Esophagus squamous epithelium (tissue), 5 donors: ENCODE results near the gene NSRP1. TPM values are rescaled to one million over a fixed set of nuclear protein-coding genes. Genes with fewer than 3 reads are reported as not detected.
"Not testable (repeated sequence)": the region's sequence is repeated elsewhere in the genome, so short reads cannot be mapped to it uniquely, and the experiment has no call there.

Source experiments
- DNase-seq: peaks from one replicate; lab custom pipeline; 2025; lab: John Stamatoyannopoulos, UW
- H3K27ac ChIP-seq, 4 donors: fragments of 200-600 bp; sonication (generic); one replicate each; pipeline ENCODE4 v1.5.1; 2016 to 2019; ENCODE audit warnings: mild to moderate bottlenecking in 1 of 4
- H3K27me3 ChIP-seq, 4 donors: fragments of 200-600 bp; sonication (generic); 1 replicate in 3 of 4; 2 replicates in 1 of 4; pipeline versions ENCODE4 v1.5.1 to v1.6.0; 2017 to 2021; ENCODE audit warnings: antibody characterized with exemption in 1 of 4
- H3K36me3 ChIP-seq, 3 donors: fragments of 200-600 bp; sonication (generic); one replicate each; pipeline ENCODE4 v1.5.1; 2016 to 2019
- H3K4me1 ChIP-seq, 3 donors: fragments of 200-600 bp; sonication (generic); one replicate each; pipeline ENCODE4 v1.5.1; 2017 to 2019
- H3K4me3 ChIP-seq, 4 donors: fragments of 200-600 bp; sonication (generic); 1 replicate in 3 of 4; 2 replicates in 1 of 4; pipeline ENCODE4 v1.5.1; 2016 to 2019; ENCODE audit warnings: mild to moderate bottlenecking in 2 of 4, moderate library complexity in 1 of 4
- H3K9me3 ChIP-seq, 3 donors: fragments of 200-600 bp; sonication (generic); one replicate each; pipeline ENCODE4 v1.5.1; 2016 to 2019
- POLR2A ChIP-seq, 4 donors: fragments of 450-650 bp; IDR thresholded peaks; one replicate each; pipeline ENCODE4 v1.6.1; 2017; ENCODE audit warnings: antibody characterized with exemption in 4 of 4, mild to moderate bottlenecking in 4 of 4, moderate library complexity in 3 of 4
- WGBS, 2 donors: methylation state at CpG; one replicate each; pipeline ENCODE4 v1.1.5; 2018; 5-methylcytosine and 5-hydroxymethylcytosine counted together
- intact Hi-C: fragments of 100-400 bp; cut with DNase I; formaldehyde crosslinking; loops from one replicate; pipeline ENCODE4 v1.15.0; 2022
- total RNA-seq, 4 donors: library from RNA; depleted of rRNA; stranded (reverse); fragments of >200 nt; gene quantifications; one replicate each; pipeline ENCODE4 v1.1.0, GENCODE V29; 2016
- TF ChIP-seq, protein P1 (sequence below), 6 experiments: fragments of 450-650 bp in 4 of 6; fragments of 200-600 bp in 2 of 6; sonication (generic) in 2 of 6; IDR thresholded peaks; one replicate each; pipeline ENCODE4 v1.5.1; 2016 to 2019; ENCODE audit warnings: antibody characterized with exemption in 6 of 6, mild to moderate bottlenecking in 4 of 6, moderate library complexity in 4 of 6
- donor health status: DM: yes; HTN: yes; CAD: no.

NSRP1 gene
- total RNA-seq, 4 donors from 2014 or later, result 12.9 to 28.6 (median 21.8) TPM

DNA sequence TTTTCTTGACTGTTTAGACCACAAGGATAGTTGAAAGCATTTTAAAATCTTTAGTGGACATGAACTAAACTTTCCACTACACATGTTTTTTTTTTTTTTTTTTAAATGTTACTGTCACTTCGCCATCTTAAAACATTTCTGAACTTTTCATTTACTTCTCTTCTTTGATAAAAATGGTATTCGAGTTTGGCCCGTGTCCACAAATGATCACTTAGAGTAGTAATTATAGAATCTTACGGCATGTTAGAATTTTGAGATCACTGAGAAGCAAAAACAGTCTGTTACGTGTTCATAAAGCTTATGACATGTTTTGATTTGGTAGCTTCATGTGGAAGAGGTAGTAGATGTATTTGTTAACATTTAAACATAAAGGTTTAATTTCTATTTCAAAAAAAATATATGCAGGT, 1.1 kb downstream of the NSRP1 start:
- 16 to 22% methylated on average over 5 of the region's 5 CpGs for WGBS, 2 donors
- peaks cover 0 to 36% (median 0%) of the 10 kb centered on the region in 3 donors for H3K36me3 ChIP-seq
- no peak for DNase-seq
- no peaks in the 10 kb centered on the region for H3K9me3 ChIP-seq
- H3K4me3 ChIP-seq, result peak overlapping the region; percentile 50 to 78 (median 76)
- TF ChIP-seq, protein P1, sequence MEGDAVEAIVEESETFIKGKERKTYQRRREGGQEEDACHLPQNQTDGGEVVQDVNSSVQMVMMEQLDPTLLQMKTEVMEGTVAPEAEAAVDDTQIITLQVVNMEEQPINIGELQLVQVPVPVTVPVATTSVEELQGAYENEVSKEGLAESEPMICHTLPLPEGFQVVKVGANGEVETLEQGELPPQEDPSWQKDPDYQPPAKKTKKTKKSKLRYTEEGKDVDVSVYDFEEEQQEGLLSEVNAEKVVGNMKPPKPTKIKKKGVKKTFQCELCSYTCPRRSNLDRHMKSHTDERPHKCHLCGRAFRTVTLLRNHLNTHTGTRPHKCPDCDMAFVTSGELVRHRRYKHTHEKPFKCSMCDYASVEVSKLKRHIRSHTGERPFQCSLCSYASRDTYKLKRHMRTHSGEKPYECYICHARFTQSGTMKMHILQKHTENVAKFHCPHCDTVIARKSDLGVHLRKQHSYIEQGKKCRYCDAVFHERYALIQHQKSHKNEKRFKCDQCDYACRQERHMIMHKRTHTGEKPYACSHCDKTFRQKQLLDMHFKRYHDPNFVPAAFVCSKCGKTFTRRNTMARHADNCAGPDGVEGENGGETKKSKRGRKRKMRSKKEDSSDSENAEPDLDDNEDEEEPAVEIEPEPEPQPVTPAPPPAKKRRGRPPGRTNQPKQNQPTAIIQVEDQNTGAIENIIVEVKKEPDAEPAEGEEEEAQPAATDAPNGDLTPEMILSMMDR (IDR thresholded peaks at IDR 0.05), result no peak
- TF ChIP-seq POLR2A (IDR thresholded peaks at IDR 0.05), result no peak
- H3K4me1 ChIP-seq, result peaks cover 0 to 51% (median 17%) of the 10 kb centered on the region in 3 donors
- H3K27me3 ChIP-seq, result no peaks in the 10 kb centered on the region
- intact Hi-C loops, result no loop called here
- H3K27ac ChIP-seq, result peak overlapping the region; percentile 93 to 97 (median 96)

DNA sequence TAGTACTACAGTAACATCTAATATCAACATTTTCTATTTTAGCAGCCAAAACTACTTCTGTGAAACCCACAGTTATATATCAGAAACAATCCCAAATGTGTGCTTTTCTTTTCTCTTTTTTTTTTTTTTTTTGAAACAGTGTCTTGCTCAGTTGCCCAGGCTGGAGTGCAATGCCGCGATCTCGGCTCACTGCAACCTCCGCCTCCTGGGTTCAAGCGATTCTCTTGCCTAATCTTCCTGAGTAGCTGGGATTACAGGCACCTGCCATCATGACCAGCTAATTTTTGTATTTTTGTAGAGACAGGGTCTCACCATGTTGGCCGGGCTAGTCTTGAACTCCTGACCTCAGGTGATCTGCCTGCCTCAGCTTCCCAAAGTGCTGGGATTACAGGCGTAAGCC, 2.0 kb downstream of the NSRP1 start:
- H3K27me3 ChIP-seq, result not testable (repeated sequence)
- WGBS, 2 donors, result 88 to 93% methylated on average over 7 of the region's 7 CpGs
- H3K4me1 ChIP-seq, result peaks cover 0 to 52% (median 14%) of the 10 kb centered on the region in 3 donors

DNA sequence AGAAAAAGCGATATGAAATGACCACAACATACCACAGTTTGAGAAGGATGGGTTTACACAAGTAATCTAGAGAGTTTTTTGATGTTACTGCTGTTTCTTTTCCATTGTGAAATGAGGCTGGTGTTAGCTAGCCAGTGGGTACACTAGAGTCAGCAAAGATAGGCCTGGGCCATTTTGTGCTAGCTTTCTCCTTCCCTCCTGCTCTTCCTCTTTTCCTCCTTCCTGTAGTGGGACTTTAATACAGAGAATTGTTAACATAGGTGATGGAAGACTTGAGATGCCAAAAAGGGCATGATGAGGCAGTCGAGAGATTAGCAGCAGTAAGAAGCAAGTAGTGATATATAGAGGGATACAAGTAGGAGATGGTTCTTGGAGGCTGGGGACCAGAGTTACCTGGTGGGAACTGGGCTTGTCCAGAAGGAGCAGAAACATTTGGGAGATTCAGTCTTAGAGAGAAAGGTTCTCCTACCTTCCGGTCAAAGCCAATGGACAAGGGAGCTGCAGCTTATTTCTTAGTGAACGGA, 7.7 kb downstream of the NSRP1 start:
- no peak for DNase-seq
- Histone ChIP-seq H3K27ac (no peak overlapping the region), H3K4me3 (no peak overlapping the region), H3K36me3 (peaks cover 0 to 72% (median 8%) of the 10 kb centered on the region in 3 donors), H3K9me3 (no peaks in the 10 kb centered on the region), H3K4me1 (peaks cover 0 to 43% (median 5%) of the 10 kb centered on the region in 3 donors), H3K27me3 (no peaks in the 10 kb centered on the region)
- intact Hi-C loops, result loop anchor here (10.0 kb wide), 1 partner anchor 210 kb away; the partner anchor contains the start of gene TMIGD1
- TF ChIP-seq POLR2A (IDR thresholded peaks at IDR 0.05), result no peak
- TF ChIP-seq, protein P1 (IDR thresholded peaks at IDR 0.05), result no peak
- 86 to 93% methylated on average over 4 of the region's 4 CpGs for WGBS, 2 donors

More for the DNA sequence above, 2.0 kb downstream of the NSRP1 start:
- DNase-seq, H3K27ac ChIP-seq, H3K9me3 ChIP-seq, intact Hi-C loops, H3K4me3 ChIP-seq: not testable (repeated sequence)
- peaks cover 0 to 41% (median 0%) of the 10 kb centered on the region in 3 donors for H3K36me3 ChIP-seq

DNA sequence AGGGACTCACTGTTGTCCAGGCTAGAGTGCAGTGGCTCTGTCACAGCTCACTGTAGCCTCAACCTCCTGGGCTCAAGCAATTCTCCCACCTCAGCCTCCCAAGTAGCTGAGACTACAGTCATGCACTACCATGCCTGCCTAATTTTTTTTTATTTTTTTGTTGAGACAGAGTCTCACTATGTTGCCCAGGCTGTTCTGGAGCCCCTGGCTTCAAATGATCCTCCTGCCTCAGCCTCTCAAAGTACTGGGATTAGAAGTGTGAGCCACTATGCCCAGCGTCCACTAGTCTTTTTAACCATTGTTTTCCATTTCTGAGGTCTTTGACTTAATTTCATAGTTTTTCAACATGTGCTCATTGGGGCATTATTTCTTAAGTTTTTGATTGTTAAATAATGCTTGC, 13.5 kb downstream of the NSRP1 start:
- no peaks in the 10 kb centered on the region for H3K27me3 ChIP-seq
- DNase-seq, result no peak
- H3K4me3 ChIP-seq, result no peak overlapping the region
- intact Hi-C loops, result no loop called here
- peaks cover 0 to 64% (median 8%) of the 10 kb centered on the region in 3 donors for H3K36me3 ChIP-seq
- H3K9me3 ChIP-seq, result no peaks in the 10 kb centered on the region
- TF ChIP-seq, protein P1 (IDR thresholded peaks at IDR 0.05), result no peak
- TF ChIP-seq POLR2A (IDR thresholded peaks at IDR 0.05), result no peak
- 79 to 82% methylated on average over 1 of the region's 1 CpG for WGBS, 2 donors
- peaks cover 0 to 8% (median 2%) of the 10 kb centered on the region in 3 donors for H3K4me1 ChIP-seq
- H3K27ac ChIP-seq, result no peak overlapping the region

DNA sequence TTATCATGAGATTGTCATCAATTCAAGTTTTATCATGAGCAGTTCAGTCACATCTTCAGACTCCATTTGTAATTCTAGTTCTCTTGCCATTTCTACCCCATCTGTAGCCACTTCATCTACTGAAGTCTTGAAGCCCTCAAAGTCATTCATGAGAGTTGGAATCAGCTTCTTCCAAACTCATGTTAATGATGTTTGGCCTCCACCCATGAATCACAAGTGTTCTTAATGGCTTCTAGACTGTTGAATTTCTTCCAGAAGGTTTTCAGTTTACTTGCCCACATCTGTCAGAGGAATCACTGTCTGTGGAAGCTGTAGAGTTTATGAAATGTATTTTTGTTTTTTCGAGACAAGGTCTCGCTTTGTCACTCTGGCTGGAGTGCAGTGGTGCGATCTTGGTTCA, 16.0 kb downstream of the NSRP1 start:
- no peaks in the 10 kb centered on the region for H3K27me3 ChIP-seq
- 87 to 95% methylated on average over 3 of the region's 3 CpGs for WGBS, 2 donors
- H3K9me3 ChIP-seq, result no peaks in the 10 kb centered on the region
- TF ChIP-seq POLR2A (IDR thresholded peaks at IDR 0.05), result no peak
- TF ChIP-seq, protein P1 (IDR thresholded peaks at IDR 0.05), result no peak
- intact Hi-C loops, result no loop called here
- H3K36me3 ChIP-seq, result peaks cover 0 to 63% (median 8%) of the 10 kb centered on the region in 3 donors
- H3K4me1 ChIP-seq, result peaks cover 0 to 6% (median 0%) of the 10 kb centered on the region in 3 donors
- no peak for DNase-seq
- H3K4me3 ChIP-seq, result no peak overlapping the region
- no peak overlapping the region for H3K27ac ChIP-seq
